ENCODE data around the gene ILK. TPM values are rescaled to one million over a fixed set of nuclear protein-coding genes. Genes with fewer than 3 reads are reported as not detected.

The ILK gene
- total and polyA plus RNA-seq, 2 donors (not counting 1 experiment from before 2014, with no cell fraction given): 176 to 420 TPM

DNA sequence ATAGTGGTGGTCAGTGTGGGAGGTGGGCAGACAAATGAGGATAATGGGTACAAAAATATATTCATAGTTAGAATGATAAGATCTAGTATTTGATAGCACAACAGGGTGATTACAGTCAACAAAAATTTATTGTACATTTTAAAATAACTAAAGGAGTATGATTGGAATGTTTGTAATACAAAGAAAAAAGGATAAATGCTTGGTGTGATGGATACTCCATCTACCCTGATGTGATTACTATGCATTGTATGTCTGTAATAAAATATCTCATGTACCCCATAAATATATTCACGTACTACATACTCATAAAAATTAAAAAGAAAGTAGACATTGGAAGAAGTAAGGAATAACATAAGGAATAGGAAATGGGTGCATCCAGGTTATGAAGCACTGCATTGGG lies 15.6 kb upstream of the ILK start:
- H3K9ac ChIP-seq (ENCODE audit: insufficient read depth, low read length): no peak overlapping the region
- H4K20me1 ChIP-seq (ENCODE audit: control insufficient read depth, extremely low read depth, insufficient read depth, low read length): no peaks in the 10 kb centered on the region
- H3K36me3 ChIP-seq (ENCODE audit: control insufficient read depth, insufficient read depth, low read length): no peaks in the 10 kb centered on the region
- no peak overlapping the region for H3K4me3 ChIP-seq (replicated peaks in 1 of 4; ENCODE audit: control extremely low read depth in 1 of 4, insufficient read depth in 1 of 4, low read depth in 3 of 4, low read length in 4 of 4)
- no peaks in the 10 kb centered on the region for H3K4me1 ChIP-seq (ENCODE audit: control insufficient read depth, extremely low read depth, insufficient read depth, low read length)
- H3K27ac ChIP-seq (ENCODE audit: insufficient read depth, low read length): no peak overlapping the region
- no peaks in the 10 kb centered on the region for H3K9me3 ChIP-seq (ENCODE audit: control insufficient read depth, insufficient read depth, low read depth, low read length)
- no peak overlapping the region for H2AFZ ChIP-seq (ENCODE audit: low read length)
- DNase-seq (ENCODE audit: low read depth in 2 of 2): no peak
- H3K79me2 ChIP-seq (ENCODE audit: control insufficient read depth, insufficient read depth, low read length): no peaks in the 10 kb centered on the region
- H3K4me2 ChIP-seq (ENCODE audit: extremely low read depth, insufficient read depth, low read length): no peak overlapping the region
- TF ChIP-seq, protein P1, sequence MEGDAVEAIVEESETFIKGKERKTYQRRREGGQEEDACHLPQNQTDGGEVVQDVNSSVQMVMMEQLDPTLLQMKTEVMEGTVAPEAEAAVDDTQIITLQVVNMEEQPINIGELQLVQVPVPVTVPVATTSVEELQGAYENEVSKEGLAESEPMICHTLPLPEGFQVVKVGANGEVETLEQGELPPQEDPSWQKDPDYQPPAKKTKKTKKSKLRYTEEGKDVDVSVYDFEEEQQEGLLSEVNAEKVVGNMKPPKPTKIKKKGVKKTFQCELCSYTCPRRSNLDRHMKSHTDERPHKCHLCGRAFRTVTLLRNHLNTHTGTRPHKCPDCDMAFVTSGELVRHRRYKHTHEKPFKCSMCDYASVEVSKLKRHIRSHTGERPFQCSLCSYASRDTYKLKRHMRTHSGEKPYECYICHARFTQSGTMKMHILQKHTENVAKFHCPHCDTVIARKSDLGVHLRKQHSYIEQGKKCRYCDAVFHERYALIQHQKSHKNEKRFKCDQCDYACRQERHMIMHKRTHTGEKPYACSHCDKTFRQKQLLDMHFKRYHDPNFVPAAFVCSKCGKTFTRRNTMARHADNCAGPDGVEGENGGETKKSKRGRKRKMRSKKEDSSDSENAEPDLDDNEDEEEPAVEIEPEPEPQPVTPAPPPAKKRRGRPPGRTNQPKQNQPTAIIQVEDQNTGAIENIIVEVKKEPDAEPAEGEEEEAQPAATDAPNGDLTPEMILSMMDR (conservative IDR thresholded peaks at IDR 0.05 in 1 of 2, IDR thresholded peaks at IDR 0.05 in 1 of 2; ENCODE audit: low read depth in 1 of 2, low read length in 2 of 2): no peak
- no peak for TF ChIP-seq EZH2 (IDR thresholded peaks at IDR 0.05; ENCODE audit: low read length, missing control alignments)
- H3K27me3 ChIP-seq (ENCODE audit: control insufficient read depth, insufficient read depth, low read length): no peaks in the 10 kb centered on the region

DNA sequence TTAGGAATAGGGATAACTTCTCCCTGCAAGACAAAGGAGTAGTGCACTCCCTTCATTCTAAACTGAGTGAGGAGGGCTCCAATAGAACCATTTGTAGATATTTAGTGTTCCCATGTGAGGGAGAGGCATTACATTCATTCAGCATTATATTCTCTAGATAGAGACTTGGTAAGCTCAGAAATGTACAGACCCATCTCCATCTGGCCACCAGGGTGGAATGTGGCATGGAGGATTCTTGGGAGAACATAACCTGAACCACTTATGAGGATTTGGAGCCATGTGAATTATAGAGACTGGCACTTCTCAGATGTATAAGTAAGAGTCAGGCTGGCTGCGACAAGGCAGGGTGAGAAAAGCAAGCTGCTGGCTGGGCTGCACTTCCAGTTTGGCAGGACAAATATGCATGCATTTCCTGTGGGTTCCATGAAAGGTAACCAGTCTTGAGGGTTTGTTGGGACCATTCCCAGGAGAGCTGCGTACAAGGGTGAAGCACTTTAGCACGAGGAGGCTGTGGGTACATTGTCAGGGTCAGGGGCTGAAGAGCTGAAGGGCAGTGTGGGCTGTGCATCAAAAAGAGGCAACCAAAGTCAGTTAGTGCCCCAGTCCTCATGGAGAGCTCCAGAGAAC lies 9.3 kb upstream of the ILK start:
- H3K9me3 ChIP-seq (ENCODE audit: control insufficient read depth, insufficient read depth, low read depth, low read length): no peaks in the 10 kb centered on the region
- no peak overlapping the region for H3K27ac ChIP-seq (ENCODE audit: insufficient read depth, low read length)
- no peaks in the 10 kb centered on the region for H4K20me1 ChIP-seq (ENCODE audit: control insufficient read depth, extremely low read depth, insufficient read depth, low read length)
- DNase-seq (ENCODE audit: low read depth in 2 of 2): no peak
- no peak overlapping the region for H3K4me2 ChIP-seq (ENCODE audit: extremely low read depth, insufficient read depth, low read length)
- H2AFZ ChIP-seq (ENCODE audit: low read length): no peak overlapping the region
- H3K4me3 ChIP-seq (replicated peaks in 1 of 4; ENCODE audit: control extremely low read depth in 1 of 4, insufficient read depth in 1 of 4, low read depth in 3 of 4, low read length in 4 of 4): no peak overlapping the region
- no peak overlapping the region for H3K9ac ChIP-seq (ENCODE audit: insufficient read depth, low read length)
- H3K27me3 ChIP-seq (ENCODE audit: control insufficient read depth, insufficient read depth, low read length): no peaks in the 10 kb centered on the region
- TF ChIP-seq, protein P1 (conservative IDR thresholded peaks at IDR 0.05 in 1 of 2, IDR thresholded peaks at IDR 0.05 in 1 of 2; ENCODE audit: low read depth in 1 of 2, low read length in 2 of 2): no peak
- TF ChIP-seq EZH2 (IDR thresholded peaks at IDR 0.05; ENCODE audit: low read length, missing control alignments): no peak
- H3K36me3 ChIP-seq (ENCODE audit: control insufficient read depth, insufficient read depth, low read length): peaks cover 3% of the 10 kb centered on the region
- H3K4me1 ChIP-seq (ENCODE audit: control insufficient read depth, extremely low read depth, insufficient read depth, low read length): no peaks in the 10 kb centered on the region
- H3K79me2 ChIP-seq (ENCODE audit: control insufficient read depth, insufficient read depth, low read length): peaks cover 2% of the 10 kb centered on the region

DNA sequence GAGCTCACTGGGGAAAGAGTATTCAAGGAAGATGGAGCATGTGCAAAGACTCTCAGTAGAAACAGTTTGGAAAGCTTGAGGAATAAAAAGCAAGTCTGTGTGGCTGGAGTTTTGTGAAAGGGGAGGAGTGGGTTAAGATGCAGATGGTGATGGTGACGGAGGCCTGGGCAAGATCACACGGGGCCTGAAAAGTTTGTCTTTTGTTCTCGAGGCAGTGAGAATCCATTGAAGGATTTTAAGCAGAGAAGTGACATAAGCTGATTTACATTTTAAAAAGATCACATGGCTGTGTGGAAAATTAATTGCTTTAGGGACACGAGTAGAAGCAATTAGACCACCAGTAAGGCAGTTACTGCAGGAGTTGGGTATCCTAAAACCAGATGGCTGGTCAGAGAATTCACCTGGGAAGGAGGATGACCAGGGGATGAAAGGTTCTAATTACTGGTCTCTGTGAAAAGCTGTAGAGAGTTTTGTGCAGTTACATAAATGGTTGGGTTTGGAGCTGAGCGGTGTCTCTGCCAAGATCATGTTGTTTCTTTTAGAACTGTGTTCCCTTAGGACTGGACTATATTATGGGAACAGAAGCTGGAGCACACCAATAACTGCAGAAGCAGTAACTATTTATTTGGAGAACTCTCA lies 7.2 kb upstream of the ILK start:
- H3K9ac ChIP-seq (ENCODE audit: insufficient read depth, low read length): no peak overlapping the region
- H2AFZ ChIP-seq (ENCODE audit: low read length): no peak overlapping the region
- DNase-seq (ENCODE audit: low read depth in 2 of 2): no peak
- no peaks in the 10 kb centered on the region for H4K20me1 ChIP-seq (ENCODE audit: control insufficient read depth, extremely low read depth, insufficient read depth, low read length)
- TF ChIP-seq EZH2 (IDR thresholded peaks at IDR 0.05; ENCODE audit: low read length, missing control alignments): no peak
- TF ChIP-seq, protein P1 (conservative IDR thresholded peaks at IDR 0.05 in 1 of 2, IDR thresholded peaks at IDR 0.05 in 1 of 2; ENCODE audit: low read depth in 1 of 2, low read length in 2 of 2): no peak
- H3K36me3 ChIP-seq (ENCODE audit: control insufficient read depth, insufficient read depth, low read length): peaks cover 14% of the 10 kb centered on the region
- no peaks in the 10 kb centered on the region for H3K9me3 ChIP-seq (ENCODE audit: control insufficient read depth, insufficient read depth, low read depth, low read length)
- no peak overlapping the region for H3K4me2 ChIP-seq (ENCODE audit: extremely low read depth, insufficient read depth, low read length)
- H3K27ac ChIP-seq (ENCODE audit: insufficient read depth, low read length): no peak overlapping the region
- no peak overlapping the region for H3K4me3 ChIP-seq (replicated peaks in 1 of 4; ENCODE audit: control extremely low read depth in 1 of 4, insufficient read depth in 1 of 4, low read depth in 3 of 4, low read length in 4 of 4)
- H3K79me2 ChIP-seq (ENCODE audit: control insufficient read depth, insufficient read depth, low read length): peaks cover 14% of the 10 kb centered on the region
- H3K27me3 ChIP-seq (ENCODE audit: control insufficient read depth, insufficient read depth, low read length): no peaks in the 10 kb centered on the region
- H3K4me1 ChIP-seq (ENCODE audit: control insufficient read depth, extremely low read depth, insufficient read depth, low read length): no peaks in the 10 kb centered on the region
